ENCODE measurements around the gene IGFL1.

DNA sequence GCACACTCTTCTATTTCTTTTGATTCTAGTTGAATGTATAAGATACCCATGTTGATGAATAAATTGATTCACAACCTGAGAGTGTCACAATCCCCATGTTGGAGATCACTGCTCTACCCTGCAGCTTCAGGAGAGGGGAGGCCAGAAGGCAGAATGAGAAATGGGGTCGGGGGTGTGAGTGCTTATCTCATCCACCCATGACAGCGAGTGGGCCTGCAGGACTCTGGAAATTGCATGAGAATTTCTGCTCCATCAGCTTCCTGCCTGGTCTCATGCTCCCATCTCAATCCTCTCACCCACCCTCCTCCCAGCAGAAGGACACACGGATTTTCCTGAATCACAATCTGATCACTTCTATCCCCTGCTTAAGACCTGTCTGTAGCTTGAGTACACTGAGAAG is 22.9 kb upstream of the IGFL1 start:
- TF ChIP-seq POLR2A (IDR thresholded peaks at IDR 0.05; ENCODE audit: low read depth, low read length) (no peak), TAF1 (IDR thresholded peaks at IDR 0.05; ENCODE audit: borderline replicate concordance, low read depth, low read length) (no peak)
